ENCODE measurements around the gene SPEF1. TPM values are rescaled to one million over a fixed set of nuclear protein-coding genes. Genes with fewer than 3 reads are reported as not detected.

Gene SPEF1
- total and polyA plus RNA-seq, 2 of the 13 experiments (the other 11 are each of a cell fraction or from before 2014, with no cell fraction given), result 0.11 to 0.27 TPM

- TF ChIP-seq, protein P1, sequence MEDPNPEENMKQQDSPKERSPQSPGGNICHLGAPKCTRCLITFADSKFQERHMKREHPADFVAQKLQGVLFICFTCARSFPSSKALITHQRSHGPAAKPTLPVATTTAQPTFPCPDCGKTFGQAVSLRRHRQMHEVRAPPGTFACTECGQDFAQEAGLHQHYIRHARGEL (CRISPR knock-in tag; IDR thresholded peaks at IDR 0.05), result peak; percentile 90; the same call in 1 of the 2 replicates
- TF ChIP-seq ZNF703 (CRISPR knock-in tag; IDR thresholded peaks at IDR 0.05; ENCODE audit: borderline replicate concordance) (no peak), PRDM4 (CRISPR knock-in tag; IDR thresholded peaks at IDR 0.05; ENCODE audit: borderline replicate concordance) (no peak), ATF6 (CRISPR knock-in tag; conservative IDR thresholded peaks at IDR 0.05) (no peak; the same call in 1 of the 2 replicates), ZBTB25 (CRISPR knock-in tag; IDR thresholded peaks at IDR 0.05) (no peak), ZNF446 (CRISPR knock-in tag; IDR thresholded peaks at IDR 0.05) (no peak), ZNF12 (CRISPR knock-in tag; IDR thresholded peaks at IDR 0.05) (no peak), AGO1 (IDR thresholded peaks at IDR 0.05; ENCODE audit: low read depth, low read length, poor library complexity, severe bottlenecking) (peak; percentile 39), ZNF598 (CRISPR knock-in tag; IDR thresholded peaks at IDR 0.05; ENCODE audit: borderline replicate concordance) (peak; percentile 82; the same call in 1 of the 2 replicates), ZFY (CRISPR knock-in tag; IDR thresholded peaks at IDR 0.05) (peak; percentile 10; the same call in 1 of the 2 replicates), ZNF230 (CRISPR knock-in tag; IDR thresholded peaks at IDR 0.05) (peak; percentile 90; the same call in 1 of the 2 replicates), ZNF83 (CRISPR knock-in tag; IDR thresholded peaks at IDR 0.05; ENCODE audit: borderline replicate concordance) (no peak)
- TF ChIP-seq, protein P2, sequence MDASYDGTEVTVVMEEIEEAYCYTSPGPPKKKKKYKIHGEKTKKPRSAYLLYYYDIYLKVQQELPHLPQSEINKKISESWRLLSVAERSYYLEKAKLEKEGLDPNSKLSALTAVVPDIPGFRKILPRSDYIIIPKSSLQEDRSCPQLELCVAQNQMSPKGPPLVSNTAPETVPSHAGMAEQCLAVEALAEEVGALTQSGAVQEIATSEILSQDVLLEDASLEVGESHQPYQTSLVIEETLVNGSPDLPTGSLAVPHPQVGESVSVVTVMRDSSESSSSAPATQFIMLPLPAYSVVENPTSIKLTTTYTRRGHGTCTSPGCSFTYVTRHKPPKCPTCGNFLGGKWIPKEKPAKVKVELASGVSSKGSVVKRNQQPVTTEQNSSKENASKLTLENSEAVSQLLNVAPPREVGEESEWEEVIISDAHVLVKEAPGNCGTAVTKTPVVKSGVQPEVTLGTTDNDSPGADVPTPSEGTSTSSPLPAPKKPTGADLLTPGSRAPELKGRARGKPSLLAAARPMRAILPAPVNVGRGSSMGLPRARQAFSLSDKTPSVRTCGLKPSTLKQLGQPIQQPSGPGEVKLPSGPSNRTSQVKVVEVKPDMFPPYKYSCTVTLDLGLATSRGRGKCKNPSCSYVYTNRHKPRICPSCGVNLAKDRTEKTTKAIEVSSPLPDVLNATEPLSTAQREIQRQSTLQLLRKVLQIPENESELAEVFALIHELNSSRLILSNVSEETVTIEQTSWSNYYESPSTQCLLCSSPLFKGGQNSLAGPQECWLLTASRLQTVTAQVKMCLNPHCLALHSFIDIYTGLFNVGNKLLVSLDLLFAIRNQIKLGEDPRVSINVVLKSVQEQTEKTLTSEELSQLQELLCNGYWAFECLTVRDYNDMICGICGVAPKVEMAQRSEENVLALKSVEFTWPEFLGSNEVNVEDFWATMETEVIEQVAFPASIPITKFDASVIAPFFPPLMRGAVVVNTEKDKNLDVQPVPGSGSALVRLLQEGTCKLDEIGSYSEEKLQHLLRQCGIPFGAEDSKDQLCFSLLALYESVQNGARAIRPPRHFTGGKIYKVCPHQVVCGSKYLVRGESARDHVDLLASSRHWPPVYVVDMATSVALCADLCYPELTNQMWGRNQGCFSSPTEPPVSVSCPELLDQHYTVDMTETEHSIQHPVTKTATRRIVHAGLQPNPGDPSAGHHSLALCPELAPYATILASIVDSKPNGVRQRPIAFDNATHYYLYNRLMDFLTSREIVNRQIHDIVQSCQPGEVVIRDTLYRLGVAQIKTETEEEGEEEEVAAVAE (CRISPR knock-in tag; IDR thresholded peaks at IDR 0.05; ENCODE audit: borderline replicate concordance), result 0 out of 2 replicates have a peak, but pooled peaks have one; percentile 24
- TF ChIP-seq, protein P3, sequence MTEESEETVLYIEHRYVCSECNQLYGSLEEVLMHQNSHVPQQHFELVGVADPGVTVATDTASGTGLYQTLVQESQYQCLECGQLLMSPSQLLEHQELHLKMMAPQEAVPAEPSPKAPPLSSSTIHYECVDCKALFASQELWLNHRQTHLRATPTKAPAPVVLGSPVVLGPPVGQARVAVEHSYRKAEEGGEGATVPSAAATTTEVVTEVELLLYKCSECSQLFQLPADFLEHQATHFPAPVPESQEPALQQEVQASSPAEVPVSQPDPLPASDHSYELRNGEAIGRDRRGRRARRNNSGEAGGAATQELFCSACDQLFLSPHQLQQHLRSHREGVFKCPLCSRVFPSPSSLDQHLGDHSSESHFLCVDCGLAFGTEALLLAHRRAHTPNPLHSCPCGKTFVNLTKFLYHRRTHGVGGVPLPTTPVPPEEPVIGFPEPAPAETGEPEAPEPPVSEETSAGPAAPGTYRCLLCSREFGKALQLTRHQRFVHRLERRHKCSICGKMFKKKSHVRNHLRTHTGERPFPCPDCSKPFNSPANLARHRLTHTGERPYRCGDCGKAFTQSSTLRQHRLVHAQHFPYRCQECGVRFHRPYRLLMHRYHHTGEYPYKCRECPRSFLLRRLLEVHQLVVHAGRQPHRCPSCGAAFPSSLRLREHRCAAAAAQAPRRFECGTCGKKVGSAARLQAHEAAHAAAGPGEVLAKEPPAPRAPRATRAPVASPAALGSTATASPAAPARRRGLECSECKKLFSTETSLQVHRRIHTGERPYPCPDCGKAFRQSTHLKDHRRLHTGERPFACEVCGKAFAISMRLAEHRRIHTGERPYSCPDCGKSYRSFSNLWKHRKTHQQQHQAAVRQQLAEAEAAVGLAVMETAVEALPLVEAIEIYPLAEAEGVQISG (CRISPR knock-in tag; IDR thresholded peaks at IDR 0.05), result no peak; the same call in 1 of the 2 replicates
Observed at GRCh38 chr20:3768342-3769130, 12.7 kb downstream of the SPEF1 start (continued).
